HG03457 (cell line): ENCODE data around the gene KCNJ9.
"Not testable (repeated sequence)": the region's sequence is repeated elsewhere in the genome, so short reads cannot be mapped to it uniquely, and the experiment has no call there.

ENCODE experiments used
- ATAC-seq: cut with Tn5 transposase; IDR thresholded peaks from one replicate; pipeline ENCODE4 v1.9.1; 2021; ENCODE audit warnings: moderate number of reproducible peaks; ENCODE audit not compliant: unreplicated experiment

Gene KCNJ9

GRCh38 chr1:160123726-160124125 lies 42.4 kb downstream of the KCNJ9 start:
- ATAC-seq = no peak

GRCh38 chr1:160124705-160125478 lies 43.6 kb downstream of the KCNJ9 start:
- ATAC-seq = no peak

- no peak for ATAC-seq
Measured at GRCh38 chr1:160125746-160126145, 44.4 kb downstream of the KCNJ9 start.

GRCh38 chr1:160126342-160126741 lies 45.0 kb downstream of the KCNJ9 start:
- ATAC-seq = not testable (repeated sequence)

GRCh38 chr1:160127381-160127780 lies 46.0 kb downstream of the KCNJ9 start:
- ATAC-seq = no peak

- no peak for ATAC-seq
Measured at GRCh38 chr1:160127865-160128523, 46.7 kb downstream of the KCNJ9 start.

- no peak for ATAC-seq
Measured at GRCh38 chr1:160128636-160129035, 47.3 kb downstream of the KCNJ9 start.

GRCh38 chr1:160129046-160129445 lies 47.7 kb downstream of the KCNJ9 start:
- no peak for ATAC-seq

- no peak for ATAC-seq
Measured at GRCh38 chr1:160129558-160129957, 48.2 kb downstream of the KCNJ9 start.

- ATAC-seq = no peak
Measured at GRCh38 chr1:160129966-160130365, 48.6 kb downstream of the KCNJ9 start.

GRCh38 chr1:160130486-160130885 lies 49.1 kb downstream of the KCNJ9 start:
- no peak for ATAC-seq

GRCh38 chr1:160130939-160131338 lies 49.6 kb downstream of the KCNJ9 start:
- ATAC-seq = no peak

GRCh38 chr1:160131803-160132565 lies 50.6 kb downstream of the KCNJ9 start:
- ATAC-seq = no peak

GRCh38 chr1:160133990-160134770 lies 52.8 kb downstream of the KCNJ9 start:
- no peak for ATAC-seq

- no peak for ATAC-seq
Measured at GRCh38 chr1:160134791-160135572, 53.6 kb downstream of the KCNJ9 start.

- no peak for ATAC-seq
Measured at GRCh38 chr1:160136121-160136925, 55.0 kb downstream of the KCNJ9 start.

- no peak for ATAC-seq
Measured at GRCh38 chr1:160136926-160137200, 55.5 kb downstream of the KCNJ9 start.

- no peak for ATAC-seq
Measured at GRCh38 chr1:160137216-160137862, 56.0 kb downstream of the KCNJ9 start.

GRCh38 chr1:160139840-160140239 lies 58.5 kb downstream of the KCNJ9 start:
- no peak for ATAC-seq
